GM23248 (cell line): ENCODE measurements around the gene AKAP13.

ENCODE experiments used
- EZH2 ChIP-seq: fragments of 200-600 bp; sonication (generic); IDR thresholded peaks from 2 replicates; pipeline ENCODE4 v1.6.1; 2018; ENCODE audit warnings: antibody characterized with exemption, mild to moderate bottlenecking; ENCODE audit not compliant: insufficient read depth, poor library complexity, severe bottlenecking
- EZH2phosphoT487 ChIP-seq: fragments of 200-600 bp; sonication (generic); IDR thresholded peaks from 2 replicates; pipeline ENCODE4 v1.6.1; 2018; ENCODE audit warnings: antibody characterized with exemption, moderate library complexity, mild to moderate bottlenecking, low read depth; ENCODE audit not compliant: insufficient read depth

GRCh38 chr15:85454403-85454802 lies 74.0 kb downstream of the AKAP13 start:
- TF ChIP-seq EZH2: no peak
- no peak for TF ChIP-seq EZH2phosphoT487
